Ramos (cell line): ENCODE data around the gene GPHB5.
"Not testable (repeated sequence)": the region's sequence is repeated elsewhere in the genome, so short reads cannot be mapped to it uniquely, and the experiment has no call there.

Source experiments
- in situ Hi-C: fragments of 300-500 bp; cut with MboI; formaldehyde crosslinking; loops from one replicate; pipeline ENCODE4 v1.14.3; 2022; ENCODE audit warnings: low sequenced_read_pairs; ENCODE audit not compliant: unreplicated experiment

The GPHB5 gene

DNA sequence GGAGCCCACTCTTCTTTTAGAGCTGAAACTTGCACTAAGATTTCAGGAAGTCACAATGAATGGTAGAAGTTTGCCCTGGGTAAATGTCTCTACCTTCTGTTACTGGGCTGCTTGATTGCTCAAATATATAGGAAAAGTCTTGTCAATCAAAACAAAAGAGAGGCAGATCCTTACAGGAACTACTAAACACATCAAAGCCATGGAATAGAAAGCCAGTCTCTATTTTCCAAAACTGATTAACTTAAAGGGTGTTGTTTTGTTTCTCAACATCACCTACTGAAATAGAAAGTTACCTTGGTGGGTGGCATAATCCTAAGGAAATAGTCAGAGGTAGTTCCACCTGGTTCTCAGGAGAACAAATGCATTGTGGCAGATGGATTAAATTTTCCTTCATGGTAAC lies at the start of gene GPHB5:
Gene GPHB5, minus strand, starts transcription at position 101 of the 400 bp plus-strand sequence. CDS start 1,086 bp downstream, outside the sequence.
- in situ Hi-C loops, result no loop called here

DNA sequence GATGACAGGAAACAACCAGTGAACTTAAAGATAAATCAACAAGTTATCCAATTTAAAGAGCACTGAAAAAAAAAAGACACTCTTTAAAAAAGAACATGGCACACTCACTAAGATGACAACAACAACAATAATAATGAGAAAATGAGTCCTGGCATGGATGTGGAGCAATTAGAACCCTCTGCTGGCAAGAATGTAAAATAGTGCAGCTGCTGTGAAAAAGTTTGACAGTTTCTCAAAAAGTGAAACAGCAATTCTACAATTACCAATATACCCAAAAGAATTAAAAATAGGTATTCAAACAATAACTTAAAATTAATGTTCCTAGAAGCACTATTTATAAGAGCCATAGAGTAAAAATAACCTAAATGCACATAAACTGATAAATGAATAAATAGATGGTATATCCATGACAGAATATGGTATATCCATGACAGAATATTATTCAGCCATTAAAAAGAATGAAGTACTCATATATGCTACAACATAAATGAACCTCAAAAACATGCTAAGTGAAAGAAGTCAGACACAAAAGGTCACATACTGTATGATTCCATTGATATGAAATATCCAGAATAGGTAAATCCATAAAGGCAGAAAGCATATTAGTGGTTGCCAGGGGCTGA lies 49.1 kb upstream of the GPHB5 start:
- in situ Hi-C loops, result no loop called here

- in situ Hi-C loops, result no loop called here
Measured at GRCh38 chr14:63362389-63362819, 43.7 kb upstream of the GPHB5 start.

DNA sequence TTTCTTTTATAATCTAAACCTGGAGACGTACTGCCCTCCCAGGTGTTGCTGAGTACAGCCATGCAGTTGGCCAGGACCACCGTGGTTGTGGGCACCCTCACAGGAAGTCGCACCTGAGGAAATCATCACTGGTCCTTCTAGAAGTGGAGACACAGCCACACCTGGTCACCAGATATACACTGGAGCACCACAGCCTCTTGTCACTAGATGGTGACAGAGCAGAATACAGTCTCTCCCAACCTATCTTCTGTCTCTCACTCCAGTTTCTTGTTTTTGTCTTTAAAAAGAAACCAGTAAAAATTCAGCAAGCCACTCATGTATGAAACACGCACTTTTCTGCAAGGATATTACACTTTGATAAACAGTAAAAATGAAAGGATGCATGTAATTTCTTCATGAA lies 43.1 kb upstream of the GPHB5 start:
- in situ Hi-C loops, result no loop called here

GRCh38 chr14:63357841-63358240 lies 39.1 kb upstream of the GPHB5 start:
- in situ Hi-C loops, result no loop called here

DNA sequence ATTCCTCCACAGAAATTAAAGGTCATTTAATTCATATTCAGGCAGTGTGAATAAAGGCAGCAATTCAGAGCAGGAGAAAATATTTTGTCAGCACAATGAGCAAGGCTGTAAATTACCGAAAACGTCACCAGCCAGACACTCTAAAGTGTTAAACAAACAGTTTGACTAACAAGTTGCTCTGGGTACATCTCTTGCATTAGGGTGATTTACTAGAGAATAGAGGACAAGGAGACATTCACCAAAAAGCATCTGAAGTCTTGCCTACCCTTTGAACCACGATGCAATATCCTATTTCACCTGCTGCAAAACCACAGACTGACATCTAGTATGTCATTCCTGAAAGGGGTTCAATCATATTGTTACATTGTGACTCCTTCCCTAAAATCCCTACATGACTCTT lies 27.1 kb upstream of the GPHB5 start:
- in situ Hi-C loops, result no loop called here

DNA sequence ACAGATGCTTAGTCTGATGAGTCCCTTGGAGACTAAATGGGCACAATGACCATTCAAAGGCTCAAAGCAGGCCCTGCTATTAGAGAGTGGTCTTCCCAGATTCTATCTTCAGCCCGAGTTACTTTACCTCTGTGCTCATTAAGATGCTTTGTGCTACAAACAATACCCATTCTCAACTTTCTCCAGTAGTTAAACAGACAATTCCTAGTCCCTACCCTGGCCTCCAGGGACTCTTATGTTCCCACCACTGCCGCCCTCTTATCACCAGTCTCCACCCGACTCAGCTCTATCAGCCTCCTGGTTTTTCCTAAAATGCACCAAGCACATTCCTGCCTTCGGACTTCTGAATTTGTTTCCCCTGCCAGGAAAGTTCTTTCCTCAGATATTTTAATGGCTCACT lies 25.6 kb upstream of the GPHB5 start:
- in situ Hi-C loops, result no loop called here

DNA sequence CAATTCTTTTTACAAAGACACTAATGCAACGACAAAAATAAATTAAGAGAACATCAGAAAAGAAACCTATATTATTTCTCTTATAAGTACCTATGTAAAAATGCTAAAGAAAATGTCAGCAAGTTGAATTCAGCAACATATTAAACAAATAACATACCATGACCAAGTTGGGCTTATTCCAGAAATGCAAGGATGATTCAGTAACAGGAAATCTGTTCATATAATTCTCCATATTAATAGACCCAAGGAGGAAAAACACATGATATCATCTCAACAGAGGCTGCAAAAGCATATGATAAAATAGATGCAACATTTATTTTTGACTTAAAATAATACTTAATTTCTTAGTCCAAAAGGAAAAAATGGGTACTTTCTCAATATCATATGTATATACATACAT lies 25.1 kb upstream of the GPHB5 start:
- in situ Hi-C loops, result no loop called here

DNA sequence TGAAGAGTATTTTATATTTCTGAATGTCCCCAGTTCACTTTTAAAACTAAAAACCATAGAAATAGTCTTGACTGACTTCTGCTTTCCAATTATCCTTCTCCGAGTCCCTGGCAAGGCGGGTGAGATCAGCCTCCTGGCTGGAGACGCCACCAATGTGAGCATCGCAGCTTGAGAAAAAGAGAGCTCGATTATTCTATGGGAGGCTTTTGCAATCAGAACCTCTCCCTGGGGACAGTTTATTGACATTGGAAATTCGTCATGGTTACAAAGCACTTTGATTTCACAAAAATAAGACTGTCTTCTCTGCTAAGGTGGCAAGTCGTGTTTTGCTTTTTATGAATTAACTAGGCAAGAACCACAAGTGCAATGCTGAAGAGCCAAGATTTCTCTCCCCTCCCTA lies 23.6 kb upstream of the GPHB5 start:
- in situ Hi-C loops, result no loop called here

GRCh38 chr14:63328787-63329737 lies 10.3 kb upstream of the GPHB5 start:
- in situ Hi-C loops, result no loop called here

DNA sequence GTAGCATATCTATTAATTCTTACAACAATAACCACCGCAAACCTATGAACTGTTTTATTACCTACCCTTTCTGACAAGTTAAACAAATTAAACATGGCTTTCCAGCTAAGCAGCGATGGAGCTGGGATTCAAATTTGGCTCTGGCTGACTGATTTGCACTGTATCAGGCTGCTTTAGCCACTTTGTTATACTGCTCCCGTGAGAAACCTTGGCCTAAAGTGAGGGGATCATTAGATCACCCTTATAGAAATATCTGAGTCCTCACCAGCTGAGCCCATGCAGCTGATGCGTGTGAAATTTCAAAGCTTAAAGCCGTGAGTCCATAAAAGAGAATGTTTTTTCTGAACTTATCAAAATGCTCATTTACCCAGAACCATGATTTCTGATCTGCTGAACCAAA lies 8.1 kb upstream of the GPHB5 start:
- in situ Hi-C loops, result no loop called here

- in situ Hi-C loops, result no loop called here
Measured at GRCh38 chr14:63322897-63323573, 4.3 kb upstream of the GPHB5 start.

DNA sequence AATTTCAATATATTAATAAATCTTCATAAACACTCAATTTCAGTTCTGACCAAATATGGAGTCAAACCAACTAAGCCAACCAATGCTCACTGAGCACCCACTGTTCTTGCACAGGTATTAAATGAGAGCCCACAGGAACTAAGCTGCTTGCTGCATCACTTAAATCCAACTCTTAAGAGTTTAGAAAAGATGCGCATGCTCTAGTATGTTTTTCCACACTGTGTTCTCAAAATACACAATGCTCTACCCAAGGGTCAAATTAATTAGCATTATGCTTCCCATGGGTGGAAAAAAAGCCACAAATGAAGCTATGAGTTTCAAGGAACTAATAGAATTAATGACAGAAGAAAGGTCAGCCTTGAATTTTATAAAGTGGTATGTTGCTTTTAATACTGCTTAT lies 3.7 kb upstream of the GPHB5 start:
- in situ Hi-C loops, result no loop called here

DNA sequence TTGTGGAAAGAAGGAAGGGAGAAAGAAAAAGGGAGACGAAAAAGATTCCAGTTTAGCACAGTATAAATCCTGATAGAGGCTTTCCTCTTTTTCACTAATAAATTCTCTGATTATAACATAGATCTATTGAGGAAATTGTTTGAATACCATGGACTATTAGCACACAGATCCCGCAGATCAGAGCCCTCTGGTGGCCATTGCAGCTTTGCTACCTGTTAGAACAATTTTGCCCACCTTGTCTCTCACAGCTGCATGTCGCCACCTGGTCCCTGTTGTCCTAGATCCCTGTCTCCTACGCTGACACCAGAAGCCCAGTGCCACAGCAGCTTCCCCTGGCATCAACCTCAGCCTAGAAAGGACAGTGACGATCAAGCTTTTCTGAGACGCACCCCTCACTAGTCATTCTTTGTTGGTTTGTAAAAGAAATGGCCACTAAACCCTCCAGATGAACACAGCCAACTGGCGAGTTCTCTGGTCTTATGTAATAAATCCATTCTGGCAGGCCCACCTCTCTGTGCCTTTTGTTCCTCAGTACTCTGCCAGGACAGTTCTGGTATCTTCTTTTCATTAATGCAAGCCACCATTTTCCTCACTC lies 9.9 kb downstream of the GPHB5 start:
- in situ Hi-C loops, result no loop called here

DNA sequence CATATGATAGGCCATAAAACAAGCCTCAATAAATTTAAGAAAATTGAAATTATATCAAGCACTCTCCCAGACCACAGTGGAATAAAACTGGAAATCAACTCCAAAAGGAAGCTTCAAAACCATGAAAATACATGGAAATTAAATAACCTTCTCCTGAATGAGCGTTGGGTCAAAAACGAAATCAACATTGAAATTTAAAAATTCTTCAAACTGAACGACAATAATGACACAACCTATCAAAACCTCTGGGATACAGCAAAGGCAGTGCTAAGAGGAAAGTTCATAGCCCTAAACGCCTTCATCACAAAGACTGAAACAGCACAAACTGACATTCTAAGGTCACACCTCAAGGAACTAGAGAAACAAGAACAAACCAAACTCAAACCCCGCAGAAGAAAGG lies 14.3 kb downstream of the GPHB5 start:
- in situ Hi-C loops, result not testable (repeated sequence)

GRCh38 chr14:63301891-63302534 lies 16.7 kb downstream of the GPHB5 start:
- in situ Hi-C loops, result no loop called here

DNA sequence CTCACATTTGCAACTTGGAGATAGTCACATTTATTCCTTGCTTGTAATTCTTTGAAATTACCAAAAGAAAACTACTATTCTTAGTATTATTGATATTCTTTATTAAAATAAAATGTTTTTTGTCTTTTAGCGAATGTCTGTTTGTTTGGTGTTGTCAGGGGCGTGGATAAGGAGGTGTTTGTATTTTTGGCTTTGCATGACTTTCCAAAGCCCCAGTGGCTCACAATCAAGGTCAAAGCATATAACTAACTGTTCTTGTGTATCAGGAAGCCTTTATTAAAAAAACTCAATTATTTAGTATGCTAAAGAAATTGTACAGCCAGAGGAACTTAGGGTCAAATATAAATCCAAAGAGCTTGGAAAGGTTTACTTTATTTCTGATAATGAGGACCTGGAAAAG lies 17.9 kb downstream of the GPHB5 start:
- in situ Hi-C loops, result no loop called here

DNA sequence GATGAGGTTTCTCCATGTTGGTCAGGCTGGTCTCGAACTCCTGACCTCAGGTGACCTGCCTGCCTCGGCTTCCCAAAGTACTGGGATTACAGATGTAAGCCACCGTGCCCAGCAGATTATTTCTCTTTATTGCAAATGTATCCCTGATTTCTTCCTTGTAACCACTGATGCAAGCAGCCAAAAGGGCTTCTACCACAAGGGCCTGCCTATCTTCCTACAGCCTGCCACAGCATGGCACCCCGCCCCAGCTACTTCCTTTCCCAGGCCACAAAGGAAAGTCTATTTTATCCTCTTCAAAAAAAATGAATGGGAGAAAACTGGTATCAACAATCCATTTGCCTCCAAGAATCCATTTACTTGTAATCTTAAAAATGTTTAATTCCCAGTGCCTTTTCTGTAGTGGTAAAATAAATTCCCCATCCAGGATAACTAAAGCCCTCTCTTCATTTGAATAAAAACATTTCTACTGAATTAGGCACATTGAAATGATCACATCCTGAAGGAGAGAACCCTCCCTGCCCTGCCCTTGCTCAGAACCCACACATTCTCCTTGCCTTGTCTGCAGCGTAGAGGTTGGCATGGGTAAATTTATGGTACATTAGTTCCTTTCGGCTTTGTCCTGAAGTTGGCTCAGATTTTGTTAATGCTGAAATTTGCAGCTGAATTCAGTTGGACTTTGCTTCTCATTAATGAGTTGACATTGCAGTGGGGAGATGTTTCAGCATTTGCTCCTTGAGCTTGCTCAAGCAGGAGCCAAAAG lies 19.2 kb downstream of the GPHB5 start:
- in situ Hi-C loops, result loop anchor here (25.0 kb wide), 1 partner anchor 1112 kb away; no protein-coding TSS in a partner anchor

- in situ Hi-C loops, result loop anchor here (25.0 kb wide), 1 partner anchor 1110 kb away; no protein-coding TSS in a partner anchor
Measured at GRCh38 chr14:63297372-63298063, 21.2 kb downstream of the GPHB5 start.
